HepG2 (cell line): Measurements from ENCODE around the gene DHX8.

ENCODE experiments used
- CBX5 ChIP-seq: sonication (generic); formaldehyde crosslinking; IDR thresholded peaks from 2 replicates; pipeline ENCODE4 v1.4.0; 2020; ENCODE audit warnings: missing genetic modification reagents, borderline replicate concordance
- CTCF ChIP-seq: sonication (generic); formaldehyde crosslinking; IDR thresholded peaks from 2 replicates; pipeline ENCODE4 v1.5.0; 2020; ENCODE audit warnings: mild to moderate bottlenecking, missing genetic modification reagents, moderate library complexity
- KAT8 ChIP-seq: IDR thresholded peaks from 2 replicates; pipeline ENCODE4 v1.6.1; 2016; ENCODE audit warnings: missing genetic modification reagents, missing compliant biosample characterization
- MAFF ChIP-seq: IDR thresholded peaks from 2 replicates; pipeline ENCODE4 v1.6.1; 2011; ENCODE audit warnings: low read depth, low read length, improper control_type of control experiment
- MZF1 ChIP-seq: sonication (generic); formaldehyde crosslinking; IDR thresholded peaks from 2 replicates; pipeline ENCODE4 v1.8.1; 2023; ENCODE audit warnings: mild to moderate bottlenecking, missing genetic modification reagents, borderline replicate concordance
- NFYB ChIP-seq: sonication (generic); formaldehyde crosslinking; IDR thresholded peaks from 2 replicates; pipeline ENCODE4 v1.4.0; 2020; ENCODE audit warnings: missing genetic modification reagents
- POLR2AphosphoS5 ChIP-seq: IDR thresholded peaks from 2 replicates; pipeline ENCODE4 v1.6.1; 2012; ENCODE audit warnings: low read depth, low read length
- ZFYVE20 ChIP-seq: sonication (generic); formaldehyde crosslinking; IDR thresholded peaks from 2 replicates; pipeline ENCODE4 v1.8.0; 2023; ENCODE audit warnings: low read depth, mild to moderate bottlenecking, moderate library complexity, missing genetic modification reagents, borderline replicate concordance
- ZMYM3 ChIP-seq: sonication (generic); formaldehyde crosslinking; IDR thresholded peaks from 2 replicates; pipeline ENCODE4 v1.5.1; 2020; ENCODE audit warnings: mild to moderate bottlenecking, missing genetic modification reagents
- ZNF350 ChIP-seq: sonication (generic); formaldehyde crosslinking; IDR thresholded peaks from 2 replicates; pipeline ENCODE4 v1.4.0; 2020; ENCODE audit warnings: mild to moderate bottlenecking, low read depth, missing genetic modification reagents, borderline replicate concordance

GRCh38 chr17:43490621-43491020 is 6.8 kb downstream of the DHX8 start:
- TF ChIP-seq ZFYVE20 (CRISPR knock-in tag) (no peak), MAFF (no peak), CBX5 (CRISPR knock-in tag) (no peak), NFYB (CRISPR knock-in tag) (no peak), POLR2AphosphoS5 (no peak), MZF1 (no peak), KAT8 (CRISPR knock-in tag) (no peak), CTCF (no peak), ZNF350 (CRISPR knock-in tag) (no peak), ZMYM3 (no peak)
